D721Med (cell line): ENCODE measurements around the gene FAF1.

ENCODE experiments used
- DNase-seq: peaks from one replicate; pipeline ENCODE4 v3.0.0; 2011; ENCODE audit warnings: low spot score; ENCODE audit not compliant: insufficient read length
- FAIRE-seq: peaks from 2 replicates; lab custom pipeline; 2011; peaks lifted over from hg19 to GRCh38; lab: Jason Lieb, UNC
- TF ChIP-seq, protein P1 (sequence below): IDR thresholded peaks from 2 replicates; pipeline ENCODE4 v1.5.1; 2012; ENCODE audit warnings: mild to moderate bottlenecking, control low read depth; ENCODE audit not compliant: insufficient read depth; ENCODE audit errors: missing control alignments

FAF1 gene

GRCh38 chr1:50452700-50453099, 507.4 kb downstream of the FAF1 start:
- DNase-seq (no peak), FAIRE-seq (no peak)
- TF ChIP-seq, protein P1, sequence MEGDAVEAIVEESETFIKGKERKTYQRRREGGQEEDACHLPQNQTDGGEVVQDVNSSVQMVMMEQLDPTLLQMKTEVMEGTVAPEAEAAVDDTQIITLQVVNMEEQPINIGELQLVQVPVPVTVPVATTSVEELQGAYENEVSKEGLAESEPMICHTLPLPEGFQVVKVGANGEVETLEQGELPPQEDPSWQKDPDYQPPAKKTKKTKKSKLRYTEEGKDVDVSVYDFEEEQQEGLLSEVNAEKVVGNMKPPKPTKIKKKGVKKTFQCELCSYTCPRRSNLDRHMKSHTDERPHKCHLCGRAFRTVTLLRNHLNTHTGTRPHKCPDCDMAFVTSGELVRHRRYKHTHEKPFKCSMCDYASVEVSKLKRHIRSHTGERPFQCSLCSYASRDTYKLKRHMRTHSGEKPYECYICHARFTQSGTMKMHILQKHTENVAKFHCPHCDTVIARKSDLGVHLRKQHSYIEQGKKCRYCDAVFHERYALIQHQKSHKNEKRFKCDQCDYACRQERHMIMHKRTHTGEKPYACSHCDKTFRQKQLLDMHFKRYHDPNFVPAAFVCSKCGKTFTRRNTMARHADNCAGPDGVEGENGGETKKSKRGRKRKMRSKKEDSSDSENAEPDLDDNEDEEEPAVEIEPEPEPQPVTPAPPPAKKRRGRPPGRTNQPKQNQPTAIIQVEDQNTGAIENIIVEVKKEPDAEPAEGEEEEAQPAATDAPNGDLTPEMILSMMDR, result no peak

- TF ChIP-seq, protein P1, result no peak
- no peak for DNase-seq
- no peak for FAIRE-seq
Observed at GRCh38 chr1:50450861-50451653, 509.0 kb downstream of the FAF1 start.

DNA sequence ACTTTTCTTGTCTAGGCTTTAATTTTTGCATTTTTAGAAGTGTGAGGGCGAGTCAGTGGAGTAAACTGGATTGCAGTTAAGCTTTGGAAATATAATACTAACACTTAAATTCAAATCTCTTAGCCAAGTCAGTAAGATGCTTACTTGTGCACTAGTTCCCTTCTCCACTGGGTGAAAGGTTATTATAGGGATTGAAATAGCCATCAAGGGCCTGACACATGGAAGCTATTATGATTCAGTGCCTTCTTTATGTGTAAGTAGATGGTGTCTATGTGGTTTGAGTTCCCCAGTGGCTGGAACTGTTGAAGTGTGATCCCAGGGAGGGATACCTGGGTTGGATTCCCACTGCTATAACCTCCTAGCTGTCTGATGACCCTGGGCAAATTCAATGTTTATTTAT, 512.1 kb downstream of the FAF1 start:
- FAIRE-seq (no peak), DNase-seq (no peak)
- TF ChIP-seq, protein P1, result no peak

DNA sequence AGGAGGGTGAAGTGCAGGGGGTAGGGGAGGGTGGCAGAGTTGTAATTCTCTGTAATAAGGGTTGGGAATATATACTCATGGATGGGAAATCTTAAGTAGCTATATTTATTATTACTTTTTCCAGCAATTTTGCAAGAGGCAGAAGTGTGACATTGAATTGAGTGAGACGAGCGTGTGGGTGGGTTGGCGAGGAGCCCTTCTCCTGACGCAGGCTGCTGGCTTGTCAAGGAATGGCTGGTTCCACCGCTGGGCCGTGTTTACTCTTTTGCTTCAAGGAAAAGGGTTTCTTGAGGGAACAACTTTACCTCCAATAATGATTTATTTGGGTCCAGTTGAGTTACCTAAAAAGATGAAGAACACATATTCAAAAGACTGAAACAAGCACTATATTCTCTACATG, 518.9 kb downstream of the FAF1 start:
- TF ChIP-seq, protein P1, result no peak
- no peak for FAIRE-seq
- DNase-seq, result no peak

- TF ChIP-seq, protein P1, result no peak
- no peak for DNase-seq
- no peak for FAIRE-seq
Observed at GRCh38 chr1:50438945-50439344, 521.1 kb downstream of the FAF1 start.

GRCh38 chr1:50436489-50436888, 523.6 kb downstream of the FAF1 start:
- FAIRE-seq (no peak), DNase-seq (no peak)
- TF ChIP-seq, protein P1, result no peak

DNA sequence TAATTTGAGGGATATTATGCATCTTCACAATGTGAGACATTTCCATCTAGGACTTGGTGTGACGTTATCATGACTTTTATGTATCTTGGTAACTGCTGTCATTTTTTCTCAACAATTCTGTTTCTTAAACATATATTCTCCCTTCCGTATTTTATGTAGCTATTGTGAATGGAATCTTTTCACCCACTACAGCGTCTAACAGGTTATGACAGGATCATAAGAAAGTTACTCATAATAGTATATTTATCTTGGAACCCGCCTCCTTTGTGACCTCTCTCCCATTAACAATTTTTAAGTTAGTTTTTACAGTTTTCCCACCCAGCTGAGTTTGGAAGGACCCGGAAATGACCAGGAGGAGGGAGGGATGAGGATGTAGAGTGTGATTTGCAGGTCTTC, 530.1 kb downstream of the FAF1 start:
- DNase-seq (no peak), FAIRE-seq (no peak)
- TF ChIP-seq, protein P1, result no peak
